HepG2 (cell line): ENCODE measurements around the gene TOP2A. TPM values are rescaled to one million over a fixed set of nuclear protein-coding genes. Genes with fewer than 3 reads are reported as not detected.

Experiments
- ATAC-seq: fragments of 200-7000 bp; cut with Tn5 transposase; 3 replicates; pipeline ENCODE4 v1.9.1; 2020; ENCODE audit warnings: mild to moderate bottlenecking, moderate library complexity
- BruUV-seq: library from RNA; stranded (reverse); fragments of 400-500 nt; replicated peaks from 2 replicates; lab custom pipeline; 2021; lab: Mats Ljungman, UMichigan
- CTCF ChIA-PET: fragments of 300-600 bp; formaldehyde crosslinking; extraction: SDS; loops from one replicate; lab custom pipeline; 2021; ENCODE audit warnings: low total read pairs, inconsistent platforms, low intra/inter-chr PET ratio; lab: Yijun Ruan, JAX
- POLR2A ChIA-PET: fragments of 350-600 bp; sonication (Branson Sonifier 250); formaldehyde crosslinking; loops from one replicate; lab custom pipeline; 2020; ENCODE audit warnings: antibody characterized with exemption, inconsistent platforms; lab: Yijun Ruan, JAX
- DNase-seq: peaks from one replicate; pipeline ENCODE4 v3.0.0-alpha.2; 2015; ENCODE audit warnings: low spot score
- FAIRE-seq: peaks from 3 replicates; lab custom pipeline; 2011; peaks lifted over from hg19 to GRCh38; lab: Jason Lieb, UNC
- H2AFZ ChIP-seq: one replicate; pipeline ENCODE4 v1.6.1; 2011; ENCODE audit warnings: low read length, inconsistent platforms
- H3K27ac ChIP-seq: fragments of 300-600 bp; 3 replicates; pipeline ENCODE4 v1.8.0; 2011; ENCODE audit warnings: mixed run types, mild to moderate bottlenecking, mixed read lengths, low read length, inconsistent platforms; ENCODE audit not compliant: insufficient read depth; ENCODE audit errors: extremely low read length
- H3K27me3 ChIP-seq, 2 experiments: fragments of 200-600 bp in 1 of 2; 2 replicates in 1 of 2; 3 replicates in 1 of 2; pipeline versions ENCODE4 v1.6.0 to v1.8.0; 2011; ENCODE audit warnings: low read length in 2 of 2, mild to moderate bottlenecking in 2 of 2, moderate library complexity in 2 of 2, inconsistent platforms in 1 of 2; ENCODE audit not compliant: insufficient read depth in 2 of 2, control insufficient read depth in 1 of 2
- H3K36me3 ChIP-seq, 2 experiments: fragments of 200-600 bp in 1 of 2; replicated peaks in 1 of 2; 2 replicates in 1 of 2; 3 replicates in 1 of 2; pipeline versions ENCODE4 v1.5.1 to v1.8.0; 2011; ENCODE audit warnings: low read length in 2 of 2, inconsistent platforms in 1 of 2; ENCODE audit not compliant: insufficient read depth in 2 of 2, control insufficient read depth in 1 of 2
- H3K4me1 ChIP-seq: 2 replicates; pipeline ENCODE4 v1.5.1; 2012; ENCODE audit warnings: low read length, inconsistent platforms; ENCODE audit not compliant: insufficient read depth
- H3K4me2 ChIP-seq: 2 replicates; pipeline ENCODE4 v1.6.0; 2011; ENCODE audit warnings: low read depth, low read length, inconsistent platforms
- H3K4me3 ChIP-seq, 3 experiments: fragments of 200-600 bp in 1 of 3; sonication (generic), shearing (Covaris generic) in 1 of 3; replicated peaks in 1 of 3; 2 replicates each; pipeline ENCODE4 v1.5.1; 2011 to 2016; ENCODE audit warnings: low read length in 3 of 3, inconsistent platforms in 2 of 3, low read depth in 2 of 3, mild to moderate bottlenecking in 2 of 3, control low read depth in 1 of 3, mixed read lengths in 1 of 3; ENCODE audit not compliant: insufficient read depth in 1 of 3
- H3K79me2 ChIP-seq: one replicate; pipeline ENCODE4 v1.6.1; 2011; ENCODE audit warnings: low read length, inconsistent platforms; ENCODE audit not compliant: insufficient read depth
- H3K9ac ChIP-seq: 2 replicates; pipeline ENCODE4 v1.6.0; 2011; ENCODE audit warnings: mild to moderate bottlenecking, low read depth, low read length, inconsistent platforms; ENCODE audit not compliant: insufficient read depth
- H3K9me3 ChIP-seq: 2 replicates; pipeline ENCODE4 v1.5.1; 2012; ENCODE audit warnings: mild to moderate bottlenecking, low read length
- H4K20me1 ChIP-seq: 2 replicates; pipeline ENCODE4 v1.6.0; 2011; ENCODE audit warnings: inconsistent platforms, mild to moderate bottlenecking, low read length, moderate library complexity; ENCODE audit not compliant: insufficient read depth
- HNF4A ChIP-seq: sonication (generic); formaldehyde crosslinking; IDR thresholded peaks from 2 replicates; pipeline ENCODE4 v1.4.0; 2020; ENCODE audit warnings: missing genetic modification reagents
- IRX3 ChIP-seq: sonication (generic); formaldehyde crosslinking; IDR thresholded peaks from 2 replicates; pipeline ENCODE4 v1.8.1; 2023; ENCODE audit warnings: mild to moderate bottlenecking, low read depth, missing genetic modification reagents, borderline replicate concordance
- KDM3A ChIP-seq: IDR thresholded peaks from 2 replicates; pipeline ENCODE4 v1.6.1; 2018; ENCODE audit warnings: low read depth, missing compliant biosample characterization
- KDM5B ChIP-seq: sonication (generic); formaldehyde crosslinking; IDR thresholded peaks from 2 replicates; pipeline ENCODE4 v1.4.0; 2020; ENCODE audit warnings: missing genetic modification reagents, mild to moderate bottlenecking, borderline replicate concordance
- KLF15 ChIP-seq: sonication (generic); formaldehyde crosslinking; IDR thresholded peaks from 2 replicates; pipeline ENCODE4 v1.8.1; 2023; ENCODE audit warnings: borderline replicate concordance, mild to moderate bottlenecking, inconsistent platforms, missing genetic modification reagents, mixed read lengths
- NFYB ChIP-seq: sonication (generic); formaldehyde crosslinking; IDR thresholded peaks from 2 replicates; pipeline ENCODE4 v1.4.0; 2020; ENCODE audit warnings: missing genetic modification reagents
- REXO4 ChIP-seq: sonication (generic); formaldehyde crosslinking; IDR thresholded peaks from 2 replicates; pipeline ENCODE4 v1.8.0; 2022; ENCODE audit warnings: missing genetic modification reagents, mild to moderate bottlenecking, borderline replicate concordance
- TOPORS ChIP-seq: sonication (generic); formaldehyde crosslinking; IDR thresholded peaks from 2 replicates; pipeline ENCODE4 v1.8.0; 2023; ENCODE audit warnings: mild to moderate bottlenecking, missing genetic modification reagents
- ZNF598 ChIP-seq: sonication (generic); formaldehyde crosslinking; IDR thresholded peaks from 2 replicates; pipeline ENCODE4 v1.5.1; 2020; ENCODE audit warnings: mild to moderate bottlenecking, missing genetic modification reagents, borderline replicate concordance
- ZNF746 ChIP-seq: sonication (generic); formaldehyde crosslinking; IDR thresholded peaks from 2 replicates; pipeline ENCODE4 v1.8.0; 2022; ENCODE audit warnings: mild to moderate bottlenecking, missing genetic modification reagents
- ZSCAN20 ChIP-seq: sonication (generic); formaldehyde crosslinking; IDR thresholded peaks from 2 replicates; pipeline ENCODE4 v1.4.0; 2020; ENCODE audit warnings: missing genetic modification reagents, mild to moderate bottlenecking, borderline replicate concordance
- WGBS: methylation state at CpG from one replicate; pipeline ENCODE4 v1.1.6; 2017; ENCODE audit warnings: low lambda C conversion rate; 5-methylcytosine and 5-hydroxymethylcytosine counted together
- in situ Hi-C: cut with HindIII; loops from 2 replicates; pipeline ENCODE4 v1.10.0; 2017; ENCODE audit warnings: low pct_unique_long_range_greater_than_20kb; ENCODE audit not compliant: extremely low pct_ligation_motif_present
- intact Hi-C: fragments of 100-400 bp; cut with micrococcal nuclease; formaldehyde crosslinking; loops from one replicate; pipeline ENCODE4 v1.10.0; 2022; ENCODE audit not compliant: unreplicated experiment
- polyA plus RNA-seq, 8 experiments: library from polyadenylated mRNA; depleted of rRNA in 3 of 8; stranded (reverse) in 7 of 8; unstranded in 1 of 8; fragments of >200 nt; fragmentation: Illumina TruSeq in 4 of 8; extraction: Trizol in 4 of 8; gene quantifications; 2 replicates each; pipeline versions ENCODE4 v1.2.1 to v1.2.3, GENCODE V29; 2011 to 2016; ENCODE audit warnings: low read depth in 4 of 8, missing spikeins in 1 of 8, mixed read lengths in 1 of 8; ENCODE audit not compliant: insufficient read depth in 1 of 8
- total RNA-seq, 5 experiments: library from RNA; depleted of rRNA; stranded (reverse); fragments of >200 nt; fragmentation: Illumina TruSeq; extraction: Trizol; gene quantifications; 2 replicates each; pipeline ENCODE4 v1.2.3, GENCODE V29; 2016; ENCODE audit warnings: low read depth in 1 of 5
- TF ChIP-seq, protein P1 (sequence below): sonication (generic); formaldehyde crosslinking; IDR thresholded peaks from 2 replicates; pipeline ENCODE4 v1.8.0; 2022; ENCODE audit warnings: mild to moderate bottlenecking, missing genetic modification reagents, moderate library complexity
- TF ChIP-seq, protein P2 (sequence below): IDR thresholded peaks from 2 replicates; pipeline ENCODE4 v1.4.0; 2020; ENCODE audit warnings: mild to moderate bottlenecking, missing genetic modification reagents

The TOP2A gene
- total and polyA plus RNA-seq, 2 of the 13 experiments (the other 11 are each of a cell fraction or from before 2014, with no cell fraction given), result 108 to 327 TPM

DNA sequence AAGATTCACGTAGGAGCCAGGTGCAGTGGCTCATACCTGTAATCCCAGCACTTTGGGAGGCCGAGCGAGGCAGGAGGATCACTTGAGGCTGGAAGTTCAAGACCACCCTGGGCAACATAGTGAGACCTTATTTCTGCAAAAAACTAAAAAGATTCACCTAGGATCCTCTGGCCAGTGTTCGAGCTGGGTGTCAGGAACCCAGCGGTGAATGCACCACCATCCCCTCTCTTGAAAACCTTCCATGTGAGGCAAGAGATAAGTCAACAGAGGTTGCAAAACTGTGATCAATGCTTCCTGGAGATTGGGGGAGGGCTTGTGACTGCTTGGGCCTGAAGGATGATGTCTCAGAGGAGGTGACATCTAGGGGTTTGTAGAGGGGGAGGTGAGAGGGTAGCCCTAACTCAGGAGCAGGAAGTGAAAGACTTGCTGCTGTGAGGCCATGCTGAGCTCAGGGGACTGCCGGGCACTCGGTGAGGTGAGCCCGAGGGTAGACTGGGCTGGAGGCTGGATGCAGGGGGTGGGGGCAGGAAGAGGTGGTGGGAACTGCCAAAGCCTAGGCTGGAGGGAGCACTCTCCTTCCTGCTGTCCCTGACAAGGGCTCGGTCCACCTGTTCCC, 64.8 kb downstream of the TOP2A start (continued):
- TF ChIP-seq TOPORS (CRISPR knock-in tag) (peak; percentile 81; the same call in 1 of the 2 replicates), NFYB (CRISPR knock-in tag) (no peak), KDM5B (peak; percentile 60), REXO4 (CRISPR knock-in tag) (no peak), ZNF746 (CRISPR knock-in tag) (peak; percentile 97)
- TF ChIP-seq, protein P1, sequence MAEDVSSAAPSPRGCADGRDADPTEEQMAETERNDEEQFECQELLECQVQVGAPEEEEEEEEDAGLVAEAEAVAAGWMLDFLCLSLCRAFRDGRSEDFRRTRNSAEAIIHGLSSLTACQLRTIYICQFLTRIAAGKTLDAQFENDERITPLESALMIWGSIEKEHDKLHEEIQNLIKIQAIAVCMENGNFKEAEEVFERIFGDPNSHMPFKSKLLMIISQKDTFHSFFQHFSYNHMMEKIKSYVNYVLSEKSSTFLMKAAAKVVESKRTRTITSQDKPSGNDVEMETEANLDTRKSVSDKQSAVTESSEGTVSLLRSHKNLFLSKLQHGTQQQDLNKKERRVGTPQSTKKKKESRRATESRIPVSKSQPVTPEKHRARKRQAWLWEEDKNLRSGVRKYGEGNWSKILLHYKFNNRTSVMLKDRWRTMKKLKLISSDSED (CRISPR knock-in tag), result no peak

GRCh38 chr17:40352237-40352778, 65.4 kb downstream of the TOP2A start:
- in situ Hi-C loops (loop anchor here (5.0 to 10.0 kb wide), 2 partner anchors 35 to 148 kb away; no protein-coding TSS in a partner anchor), intact Hi-C loops (no loop called here)
- peak; percentile 21 for FAIRE-seq
- Histone ChIP-seq H3K9ac (0 out of 2 replicates have a peak overlapping the region, but pooled peaks have one; percentile 3), H3K4me1 (peaks cover 58% of the 10 kb centered on the region), H3K4me2 (peak overlapping the region; percentile 22; the same call in 1 of the 2 replicates), H2AFZ (no peak overlapping the region), H3K9me3 (no peaks in the 10 kb centered on the region), H3K4me3 (peak overlapping the region in 1 of 3 experiments; percentile 22; a peak in 1 of 6 replicates), H4K20me1 (no peaks in the 10 kb centered on the region), H3K27me3 (no peaks in the 10 kb centered on the region), H3K36me3 (peaks cover 29 to 38% of the 10 kb centered on the region in 2 experiments), H3K79me2 (peaks cover 2% of the 10 kb centered on the region), H3K27ac (peak overlapping the region; percentile 49)
- ChIA-PET POLR2A (interaction anchor here (0.9 to 4.2 kb wide), 18 partner anchors 7 to 199 kb away, joined by 3 to 34 read pairs (median 4); partner anchors contain the start of genes RARA and WIPF2), CTCF (interaction anchor here (0.9 to 5.1 kb wide), 3 partner anchors 38 to 48 kb away, joined by 3 to 157 read pairs (median 3); partner anchors contain the start of gene RARA)
- ATAC-seq, result peak; percentile 2; the same call in 2 of the 3 replicates
- no TSS peak for BruUV-seq
- no peak for DNase-seq
- WGBS, result 70% methylated on average over 7 of the region's 7 CpGs
- no peak for TF ChIP-seq ZSCAN20 (CRISPR knock-in tag)
- TF ChIP-seq, protein P2, sequence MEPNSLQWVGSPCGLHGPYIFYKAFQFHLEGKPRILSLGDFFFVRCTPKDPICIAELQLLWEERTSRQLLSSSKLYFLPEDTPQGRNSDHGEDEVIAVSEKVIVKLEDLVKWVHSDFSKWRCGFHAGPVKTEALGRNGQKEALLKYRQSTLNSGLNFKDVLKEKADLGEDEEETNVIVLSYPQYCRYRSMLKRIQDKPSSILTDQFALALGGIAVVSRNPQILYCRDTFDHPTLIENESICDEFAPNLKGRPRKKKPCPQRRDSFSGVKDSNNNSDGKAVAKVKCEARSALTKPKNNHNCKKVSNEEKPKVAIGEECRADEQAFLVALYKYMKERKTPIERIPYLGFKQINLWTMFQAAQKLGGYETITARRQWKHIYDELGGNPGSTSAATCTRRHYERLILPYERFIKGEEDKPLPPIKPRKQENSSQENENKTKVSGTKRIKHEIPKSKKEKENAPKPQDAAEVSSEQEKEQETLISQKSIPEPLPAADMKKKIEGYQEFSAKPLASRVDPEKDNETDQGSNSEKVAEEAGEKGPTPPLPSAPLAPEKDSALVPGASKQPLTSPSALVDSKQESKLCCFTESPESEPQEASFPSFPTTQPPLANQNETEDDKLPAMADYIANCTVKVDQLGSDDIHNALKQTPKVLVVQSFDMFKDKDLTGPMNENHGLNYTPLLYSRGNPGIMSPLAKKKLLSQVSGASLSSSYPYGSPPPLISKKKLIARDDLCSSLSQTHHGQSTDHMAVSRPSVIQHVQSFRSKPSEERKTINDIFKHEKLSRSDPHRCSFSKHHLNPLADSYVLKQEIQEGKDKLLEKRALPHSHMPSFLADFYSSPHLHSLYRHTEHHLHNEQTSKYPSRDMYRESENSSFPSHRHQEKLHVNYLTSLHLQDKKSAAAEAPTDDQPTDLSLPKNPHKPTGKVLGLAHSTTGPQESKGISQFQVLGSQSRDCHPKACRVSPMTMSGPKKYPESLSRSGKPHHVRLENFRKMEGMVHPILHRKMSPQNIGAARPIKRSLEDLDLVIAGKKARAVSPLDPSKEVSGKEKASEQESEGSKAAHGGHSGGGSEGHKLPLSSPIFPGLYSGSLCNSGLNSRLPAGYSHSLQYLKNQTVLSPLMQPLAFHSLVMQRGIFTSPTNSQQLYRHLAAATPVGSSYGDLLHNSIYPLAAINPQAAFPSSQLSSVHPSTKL (CRISPR knock-in tag), result peak; percentile 53; the same call in 1 of the 2 replicates
- TF ChIP-seq KDM3A (CRISPR knock-in tag), result no peak
- TF ChIP-seq ZNF598, result 0 out of 2 replicates have a peak, but pooled peaks have one; percentile 49
- TF ChIP-seq IRX3 (CRISPR knock-in tag), result no peak
- peak; percentile 82 for TF ChIP-seq HNF4A
- TF ChIP-seq KLF15 (CRISPR knock-in tag), result no peak
